ENCODE results near the gene MLIP.

DNA sequence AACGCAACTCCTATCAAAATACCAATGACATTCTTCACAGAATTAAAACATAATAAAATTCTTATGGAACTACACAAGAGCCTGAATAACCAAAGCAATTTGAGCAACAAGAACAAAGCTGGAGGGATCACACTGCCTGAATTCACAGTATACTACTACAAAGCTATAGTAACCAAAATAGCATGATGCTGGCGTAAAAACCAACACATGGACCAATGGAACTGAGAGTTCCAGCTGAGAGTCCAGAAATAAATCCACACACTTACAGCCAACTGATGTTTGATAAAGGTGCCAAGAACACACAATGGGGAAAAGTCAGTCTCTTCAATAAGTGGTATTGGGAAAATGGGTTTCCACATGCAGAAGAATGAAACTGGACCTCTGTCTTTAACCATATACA lies 6.9 kb downstream of the MLIP start:
- TF ChIP-seq YY1 (IDR thresholded peaks at IDR 0.05; ENCODE audit: insufficient read depth, insufficient read length) (no peak), ZNF274 (IDR thresholded peaks at IDR 0.05; ENCODE audit: low read depth, low read length) (no peak), SUZ12 (IDR thresholded peaks at IDR 0.05; ENCODE audit: extremely low read depth, insufficient read depth, insufficient read length) (no peak)
